CD14-positive monocyte (primary cell): ENCODE measurements around the gene PDE8B. TPM values are rescaled to one million over a fixed set of nuclear protein-coding genes. Genes with fewer than 3 reads are reported as not detected.

Experiments
- DNase-seq, 3 donors: peaks; one replicate each; pipeline ENCODE4 v3.0.0-alpha.2; 2011 to 2022
- H2AFZ ChIP-seq: 2 replicates; pipeline ENCODE4 v1.6.0; 2012; ENCODE audit warnings: mild to moderate bottlenecking, low read depth, low read length, inconsistent platforms; ENCODE audit not compliant: insufficient read depth, poor library complexity, severe bottlenecking
- H3K27ac ChIP-seq, 2 donors: 1 replicate in 1 of 2; 2 replicates in 1 of 2; pipeline ENCODE4 v1.5.1; 2012 to 2013; ENCODE audit warnings: low read length in 2 of 2, control low read depth in 1 of 2, inconsistent platforms in 1 of 2, low read depth in 1 of 2, mild to moderate bottlenecking in 1 of 2
- H3K27me3 ChIP-seq, 2 donors: one replicate each; pipeline versions ENCODE4 v1.6.0 to v1.6.1; 2011 to 2013; ENCODE audit warnings: low read length in 2 of 2; ENCODE audit not compliant: control insufficient read depth in 2 of 2, insufficient read depth in 2 of 2
- H3K36me3 ChIP-seq, 2 donors: replicated peaks in 1 of 2; 1 replicate in 1 of 2; 2 replicates in 1 of 2; pipeline versions ENCODE4 v1.5.1 to v1.6.1; 2012 to 2013; ENCODE audit warnings: low read length in 2 of 2, control low read depth in 1 of 2, inconsistent platforms in 1 of 2, mild to moderate bottlenecking in 1 of 2; ENCODE audit not compliant: insufficient read depth in 2 of 2, control insufficient read depth in 1 of 2
- H3K4me1 ChIP-seq, 2 donors: 1 replicate in 1 of 2; 2 replicates in 1 of 2; pipeline versions ENCODE4 v1.5.1 to v1.6.1; 2012 to 2013; ENCODE audit warnings: low read length in 2 of 2, control low read depth in 1 of 2, inconsistent platforms in 1 of 2, mild to moderate bottlenecking in 1 of 2, moderate library complexity in 1 of 2; ENCODE audit not compliant: insufficient read depth in 2 of 2, control insufficient read depth in 1 of 2
- H3K4me2 ChIP-seq: replicated peaks from 2 replicates; pipeline ENCODE3; 2012; ENCODE audit warnings: low read length, moderate library complexity, mild to moderate bottlenecking; ENCODE audit not compliant: poor library complexity, severe bottlenecking; ENCODE audit errors: extremely low read depth
- H3K4me3 ChIP-seq, 3 experiments: fragments of 200-600 bp in 1 of 3; sonication (generic) in 1 of 3; replicated peaks in 1 of 3; 1 replicate in 2 of 3; 2 replicates in 1 of 3; pipeline ENCODE4 v1.5.1; 2011 to 2013; ENCODE audit warnings: low read length in 3 of 3, mild to moderate bottlenecking in 3 of 3, control low read depth in 2 of 3, low read depth in 2 of 3, inconsistent platforms in 1 of 3, moderate library complexity in 1 of 3
- H3K79me2 ChIP-seq: 2 replicates; pipeline ENCODE4 v1.6.0; 2012; ENCODE audit warnings: mild to moderate bottlenecking, control low read depth, inconsistent platforms, low read length, moderate library complexity; ENCODE audit not compliant: insufficient read depth
- H3K9ac ChIP-seq: 2 replicates; pipeline ENCODE4 v1.6.0; 2017; ENCODE audit warnings: low read length, mild to moderate bottlenecking; ENCODE audit not compliant: insufficient read depth, poor library complexity, severe bottlenecking
- H3K9me3 ChIP-seq, 2 donors: replicated peaks in 1 of 2; 1 replicate in 1 of 2; 2 replicates in 1 of 2; pipeline versions ENCODE4 v1.5.1 to v1.6.1; 2012 to 2013; ENCODE audit warnings: low read length in 2 of 2, control low read depth in 1 of 2; ENCODE audit not compliant: control insufficient read depth in 1 of 2, insufficient read depth in 1 of 2
- H4K20me1 ChIP-seq: 2 replicates; pipeline ENCODE4 v1.6.0; 2012; ENCODE audit warnings: mild to moderate bottlenecking, low read length, control low read depth, moderate library complexity; ENCODE audit not compliant: insufficient read depth
- H3K27ac Mint-ChIP-seq, 7 donors: one replicate each; pipeline ENCODE4 v1.8.0; 2020; ENCODE audit warnings: mild to moderate bottlenecking in 7 of 7, mixed read lengths in 7 of 7, moderate library complexity in 6 of 7, inconsistent platforms in 2 of 7
- H3K27me3 Mint-ChIP-seq, 3 donors: one replicate each; pipeline ENCODE4 v1.8.0; 2021 to 2022; ENCODE audit warnings: low read depth in 3 of 3, mild to moderate bottlenecking in 3 of 3, mixed read lengths in 3 of 3, moderate library complexity in 3 of 3, inconsistent platforms in 1 of 3
- H3K36me3 Mint-ChIP-seq, 2 donors: one replicate each; pipeline ENCODE4 v1.8.0; 2020; ENCODE audit warnings: mixed read lengths in 2 of 2, inconsistent platforms in 1 of 2, mild to moderate bottlenecking in 1 of 2
- H3K4me1 Mint-ChIP-seq: one replicate; pipeline ENCODE4 v1.8.0; 2020; ENCODE audit warnings: mild to moderate bottlenecking, mixed read lengths
- H3K4me3 Mint-ChIP-seq, 2 donors: one replicate each; pipeline ENCODE4 v1.8.0; 2020; ENCODE audit warnings: mild to moderate bottlenecking in 2 of 2, mixed read lengths in 2 of 2, moderate library complexity in 1 of 2
- H3K9me3 Mint-ChIP-seq, 7 donors: one replicate each; pipeline ENCODE4 v1.8.0; 2020 to 2022; ENCODE audit warnings: mixed read lengths in 7 of 7, mild to moderate bottlenecking in 6 of 7, moderate library complexity in 6 of 7, inconsistent platforms in 2 of 7
- CTCF ChIP-seq: fragments of 200-600 bp; IDR thresholded peaks from one replicate; pipeline ENCODE4 v1.8.0; 2022; ENCODE audit warnings: antibody characterized with exemption, mild to moderate bottlenecking
- WGBS: methylation state at CpG from one replicate; pipeline ENCODE4 v1.1.5; 2013; ENCODE audit warnings: missing lambda C conversion rate; ENCODE audit not compliant: insufficient coverage; 5-methylcytosine and 5-hydroxymethylcytosine counted together
- intact Hi-C, 2 donors: fragments of 100-400 bp; cut with micrococcal nuclease; formaldehyde crosslinking; loops; one replicate each; pipeline versions ENCODE4 v1.15.0 to v1.15.1; 2023
- polyA plus RNA-seq, 3 donors: library from polyadenylated mRNA; depleted of rRNA in 1 of 3; unstranded in 2 of 3; stranded (reverse) in 1 of 3; fragments of 300-500 nt in 2 of 3; fragments of >200 nt in 1 of 3; fragmentation: Illumina TruSeq in 2 of 3; gene quantifications; 1 replicate in 2 of 3; 2 replicates in 1 of 3; pipeline ENCODE4 v1.2.3, GENCODE V29; 2012 to 2021

The PDE8B gene
- polyA plus RNA-seq, 3 donors = 0.11 to 0.61 (median 0.29) TPM

GRCh38 chr5:77312413-77312812 lies 101.9 kb downstream of the PDE8B start:
- Histone ChIP-seq H2AFZ (no peak overlapping the region), H3K27me3 (no peaks in the 10 kb centered on the region), H3K27ac (no peak overlapping the region), H4K20me1 (no peaks in the 10 kb centered on the region), H3K36me3 (no peaks in the 10 kb centered on the region), H3K4me3 (no peak overlapping the region), H3K9ac (no peak overlapping the region), H3K4me1 (no peaks in the 10 kb centered on the region), H3K79me2 (no peaks in the 10 kb centered on the region), H3K9me3 (no peaks in the 10 kb centered on the region), H3K4me2 (no peak overlapping the region)
- TF ChIP-seq CTCF = no peak
- H3K27me3 Mint-ChIP-seq = no peaks in the 10 kb centered on the region
- no peak overlapping the region for H3K27ac Mint-ChIP-seq
- intact Hi-C loops = no loop called here
- no CpG with 5 or more reads among the region's 1 CpG for WGBS
- peaks cover 4% of the 10 kb centered on the region for H3K4me1 Mint-ChIP-seq
- no peaks in the 10 kb centered on the region for H3K36me3 Mint-ChIP-seq
- DNase-seq = peak in 1 of 3 donors; percentile 18
- H3K9me3 Mint-ChIP-seq = peaks cover 0 to 2% (median 0%) of the 10 kb centered on the region in 7 donors
- H3K4me3 Mint-ChIP-seq = no peak overlapping the region

- H2AFZ ChIP-seq = no peak overlapping the region
- WGBS = no CpG with 5 or more reads among the region's 1 CpG
- no peaks in the 10 kb centered on the region for H3K27me3 Mint-ChIP-seq
- H3K4me3 ChIP-seq = no peak overlapping the region
- H3K9ac ChIP-seq = no peak overlapping the region
- H3K27me3 ChIP-seq = no peaks in the 10 kb centered on the region
- intact Hi-C loops = no loop called here
- H3K4me3 Mint-ChIP-seq = no peak overlapping the region
- peaks cover 4% of the 10 kb centered on the region for H3K4me1 Mint-ChIP-seq
- no peaks in the 10 kb centered on the region for H3K36me3 Mint-ChIP-seq
- H3K9me3 Mint-ChIP-seq = no peaks in the 10 kb centered on the region
- H3K4me1 ChIP-seq = no peaks in the 10 kb centered on the region
- H3K79me2 ChIP-seq = no peaks in the 10 kb centered on the region
- no peak overlapping the region for H3K27ac ChIP-seq
- H3K36me3 ChIP-seq = no peaks in the 10 kb centered on the region
- H4K20me1 ChIP-seq = no peaks in the 10 kb centered on the region
- H3K27ac Mint-ChIP-seq = no peak overlapping the region
- no peak overlapping the region for H3K4me2 ChIP-seq
- TF ChIP-seq CTCF = no peak
- no peak for DNase-seq
- no peaks in the 10 kb centered on the region for H3K9me3 ChIP-seq
Observed at GRCh38 chr5:77316871-77317661, 106.6 kb downstream of the PDE8B start.
